CD4-positive, alpha-beta T cell treated with Interleukin-15 for 1 hour (primary cell): ENCODE results near the gene MEIS1.

Experiments used
- DNase-seq: peaks from one replicate; pipeline ENCODE4 v3.0.0-alpha.2; 2020

Gene MEIS1

DNA sequence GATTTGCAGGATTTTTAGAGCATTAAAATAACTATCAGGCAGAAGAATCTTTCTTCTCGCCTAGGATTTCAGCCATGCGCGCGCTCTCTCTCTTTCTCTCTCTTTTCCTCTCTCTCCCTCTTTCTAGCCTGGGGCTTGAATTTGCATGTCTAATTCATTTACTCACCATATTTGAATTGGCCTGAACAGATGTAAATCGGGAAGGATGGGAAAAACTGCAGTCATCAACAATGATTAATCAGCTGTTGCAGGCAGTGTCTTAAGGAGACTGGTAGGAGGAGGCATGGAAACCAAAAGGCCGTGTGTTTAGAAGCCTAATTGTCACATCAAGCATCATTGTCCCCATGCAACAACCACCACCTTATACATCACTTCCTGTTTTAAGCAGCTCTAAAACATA lies 137.0 kb downstream of the MEIS1 start:
- no peak for DNase-seq

DNA sequence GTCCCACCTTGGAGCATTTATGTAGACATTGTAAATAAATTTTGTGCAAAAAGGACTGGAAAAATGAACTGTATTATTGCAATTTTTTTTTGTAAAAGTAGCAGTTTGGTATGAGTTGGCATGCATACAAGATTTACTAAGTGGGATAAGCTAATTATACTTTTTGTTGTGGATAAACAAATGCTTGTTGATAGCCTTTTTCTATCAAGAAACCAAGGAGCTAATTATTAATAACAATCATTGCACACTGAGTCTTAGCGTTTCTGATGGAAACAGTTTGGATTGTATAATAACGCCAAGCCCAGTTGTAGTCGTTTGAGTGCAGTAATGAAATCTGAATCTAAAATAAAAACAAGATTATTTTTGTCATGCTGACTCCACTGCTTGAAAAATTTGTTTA lies 137.5 kb downstream of the MEIS1 start:
- DNase-seq: no peak

DNA sequence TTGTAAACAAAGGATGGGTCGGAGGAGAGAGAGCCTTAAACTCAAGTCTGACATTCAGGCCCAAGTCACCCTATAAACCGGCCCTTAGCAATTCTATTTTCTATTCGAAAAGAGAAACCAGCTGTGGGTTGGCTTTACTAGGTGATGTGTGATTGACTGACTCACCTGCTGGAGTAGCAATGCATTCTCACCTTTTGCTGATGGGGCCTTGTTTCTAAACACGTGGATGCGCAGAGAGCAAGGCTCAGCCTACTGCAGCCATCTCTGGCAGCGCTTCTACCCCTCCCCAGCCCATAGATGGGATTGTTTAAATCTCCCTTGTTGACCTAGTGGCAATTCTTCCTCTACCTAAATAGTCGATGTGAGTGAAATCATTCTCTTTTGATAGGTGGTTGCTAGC lies 138.5 kb downstream of the MEIS1 start:
- no peak for DNase-seq

- no peak for DNase-seq
Measured at GRCh38 chr2:66573821-66574233, 138.9 kb downstream of the MEIS1 start.

DNA sequence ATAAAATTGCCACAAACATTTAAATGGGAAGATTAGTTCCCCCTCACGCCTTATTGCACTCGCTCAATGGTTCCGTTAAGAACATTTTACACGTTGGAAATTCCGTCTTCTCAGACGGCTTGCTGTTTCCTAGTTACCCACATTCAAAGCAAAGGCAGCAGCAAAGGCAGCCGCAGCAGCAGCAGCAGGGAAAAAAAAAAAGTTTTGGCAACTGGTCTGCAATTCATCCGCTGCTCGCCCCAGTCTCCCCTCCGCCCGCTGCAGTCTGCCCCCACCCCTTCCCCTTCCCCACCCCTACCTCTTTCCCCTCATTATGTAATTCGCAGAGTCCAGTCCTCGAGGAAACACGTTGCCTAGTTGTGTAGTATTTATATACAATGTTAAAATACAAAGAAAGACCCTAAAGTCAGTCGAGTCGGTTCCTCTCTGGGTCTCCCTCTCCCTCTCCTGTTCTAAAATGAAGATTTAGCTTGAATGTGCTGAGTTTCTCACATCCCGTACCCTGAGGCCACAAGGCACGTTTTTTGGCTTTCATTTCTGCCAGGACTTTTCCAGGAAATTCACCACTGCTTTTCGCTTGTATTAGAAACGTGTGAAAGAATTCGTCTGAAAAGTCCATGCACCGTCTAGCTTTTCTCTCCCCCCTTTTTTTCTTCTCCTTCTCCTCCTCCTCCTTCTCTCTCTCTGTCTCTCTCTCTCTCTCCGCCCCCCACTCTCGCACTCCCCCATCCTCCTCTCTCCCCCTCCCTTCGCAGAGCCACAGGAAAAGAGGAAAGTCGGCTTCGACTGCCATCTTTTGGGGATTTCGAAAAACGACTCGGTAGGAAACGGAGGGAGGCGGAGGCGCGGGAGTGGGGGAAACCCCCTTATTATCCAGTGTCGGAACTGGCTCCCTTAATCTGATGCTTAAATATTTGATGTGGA lies 140.0 kb downstream of the MEIS1 start:
- no peak for DNase-seq

DNA sequence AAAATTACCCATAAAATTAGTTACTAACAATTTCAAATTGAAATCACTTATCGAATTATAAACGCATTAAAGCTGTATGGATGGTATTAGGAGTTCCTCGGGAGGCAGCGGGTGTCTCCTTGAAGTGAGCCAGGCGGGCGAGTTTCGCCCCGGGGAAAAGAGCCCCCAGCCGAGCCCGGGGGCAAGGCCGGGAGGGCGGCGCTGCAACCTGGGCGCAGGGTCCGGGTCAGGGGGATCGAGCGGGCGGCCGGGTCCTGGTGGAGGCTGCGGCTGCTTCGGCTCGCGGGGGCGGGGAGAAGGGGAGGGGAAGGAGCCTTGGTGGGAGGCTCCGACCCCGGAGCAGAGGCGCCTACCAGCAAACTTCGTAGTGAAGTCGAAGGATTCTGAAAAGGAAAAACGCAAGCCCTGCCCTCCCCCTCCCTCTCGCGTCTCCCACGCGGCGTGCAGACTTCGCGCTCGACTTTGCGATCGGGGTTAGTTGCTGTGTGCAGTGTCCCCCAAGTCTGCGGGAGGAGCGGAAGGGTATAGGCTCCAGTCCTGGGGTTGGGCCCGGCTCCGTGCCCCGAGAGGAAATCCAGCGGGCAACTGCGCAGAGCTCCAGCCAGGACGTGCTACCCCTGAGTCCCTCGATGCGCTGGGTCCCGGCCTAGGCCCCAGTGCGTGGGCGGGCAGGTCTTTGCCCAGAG lies 140.8 kb downstream of the MEIS1 start:
- no peak for DNase-seq

DNA sequence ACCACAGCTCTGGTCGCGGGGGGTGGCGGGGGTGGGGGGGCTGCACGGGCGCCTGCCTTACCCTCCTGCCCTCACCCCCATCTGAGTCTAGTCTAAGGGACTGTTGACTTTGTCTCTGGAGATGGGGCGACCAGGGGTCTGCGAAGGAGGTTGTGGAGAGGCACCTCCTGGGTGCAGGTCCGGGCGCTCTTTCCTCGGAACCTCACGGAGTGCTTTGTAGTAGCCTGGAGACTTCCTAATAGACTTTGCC lies 141.3 kb downstream of the MEIS1 start:
- DNase-seq: no peak

GRCh38 chr2:66576561-66577320 lies 141.8 kb downstream of the MEIS1 start:
- DNase-seq: no peak

DNA sequence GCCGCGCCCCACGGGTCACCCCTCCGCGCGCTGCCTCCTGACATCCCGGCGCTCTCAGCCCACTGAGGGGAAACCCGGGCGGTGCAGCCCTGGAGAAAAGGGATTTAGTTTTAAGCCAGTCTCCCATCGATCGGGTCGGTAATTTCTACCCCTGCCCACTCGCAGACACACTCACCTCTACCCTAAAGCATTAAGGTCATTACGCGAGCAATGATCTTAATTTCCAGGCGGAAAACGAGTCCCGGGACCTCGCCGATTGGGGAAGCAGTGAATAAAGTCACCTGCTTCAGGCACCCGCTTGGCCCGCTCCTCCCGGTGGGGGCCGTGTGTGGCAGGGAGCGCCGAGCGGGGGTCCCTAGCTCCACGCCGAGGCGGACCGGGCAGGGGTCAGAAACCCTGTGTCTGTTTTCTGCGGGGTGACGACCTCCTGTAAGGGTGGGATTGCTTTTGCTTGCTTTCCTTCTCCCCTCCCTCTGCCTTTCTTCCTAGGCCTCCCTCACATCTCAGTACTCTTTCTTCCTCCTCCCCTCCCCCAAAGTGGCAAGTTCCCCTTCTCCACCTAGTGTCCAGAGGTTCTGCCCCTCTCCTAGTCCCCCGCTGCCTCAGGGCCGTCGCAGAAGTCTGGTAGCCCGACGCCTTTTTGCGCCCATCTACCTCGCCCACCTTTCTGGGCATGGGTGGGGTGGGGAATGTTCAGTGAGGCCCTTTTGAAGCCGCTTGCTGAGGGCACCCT lies 142.6 kb downstream of the MEIS1 start:
- no peak for DNase-seq

DNA sequence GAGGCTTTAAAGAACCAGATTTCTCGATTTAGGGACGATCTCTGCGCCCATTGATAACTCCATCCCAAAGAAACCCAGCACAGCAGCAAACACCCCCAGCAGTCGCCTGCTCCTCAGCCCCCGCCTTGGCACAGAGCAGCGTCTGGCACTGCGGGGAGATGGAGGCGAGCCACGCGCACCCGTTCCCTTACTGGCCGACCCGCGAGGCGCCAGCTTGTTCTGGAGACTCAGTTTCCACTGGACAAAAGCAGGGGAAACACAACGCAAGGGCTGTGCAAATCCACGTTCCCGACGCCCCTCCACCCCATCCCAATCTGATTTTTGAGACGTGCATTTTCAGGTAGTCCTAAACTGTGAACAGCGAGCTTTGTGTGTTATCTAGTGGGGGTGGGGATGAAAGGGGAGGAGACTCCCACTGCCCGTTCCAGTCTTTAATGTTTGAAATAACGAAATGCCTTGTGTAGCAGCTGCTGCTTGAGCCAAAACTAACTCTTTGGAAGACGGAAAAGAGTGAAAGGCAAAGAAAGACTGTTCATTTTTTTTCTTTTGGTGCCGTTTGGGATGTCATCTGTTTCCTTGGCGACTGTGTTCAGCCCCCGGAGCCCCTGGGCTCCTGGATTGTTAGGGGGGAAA lies 143.2 kb downstream of the MEIS1 start:
- no peak for DNase-seq

GRCh38 chr2:66578687-66579106 lies 143.8 kb downstream of the MEIS1 start:
- DNase-seq: no peak

- DNase-seq: no peak
Measured at GRCh38 chr2:66579186-66580126, 144.5 kb downstream of the MEIS1 start.

DNA sequence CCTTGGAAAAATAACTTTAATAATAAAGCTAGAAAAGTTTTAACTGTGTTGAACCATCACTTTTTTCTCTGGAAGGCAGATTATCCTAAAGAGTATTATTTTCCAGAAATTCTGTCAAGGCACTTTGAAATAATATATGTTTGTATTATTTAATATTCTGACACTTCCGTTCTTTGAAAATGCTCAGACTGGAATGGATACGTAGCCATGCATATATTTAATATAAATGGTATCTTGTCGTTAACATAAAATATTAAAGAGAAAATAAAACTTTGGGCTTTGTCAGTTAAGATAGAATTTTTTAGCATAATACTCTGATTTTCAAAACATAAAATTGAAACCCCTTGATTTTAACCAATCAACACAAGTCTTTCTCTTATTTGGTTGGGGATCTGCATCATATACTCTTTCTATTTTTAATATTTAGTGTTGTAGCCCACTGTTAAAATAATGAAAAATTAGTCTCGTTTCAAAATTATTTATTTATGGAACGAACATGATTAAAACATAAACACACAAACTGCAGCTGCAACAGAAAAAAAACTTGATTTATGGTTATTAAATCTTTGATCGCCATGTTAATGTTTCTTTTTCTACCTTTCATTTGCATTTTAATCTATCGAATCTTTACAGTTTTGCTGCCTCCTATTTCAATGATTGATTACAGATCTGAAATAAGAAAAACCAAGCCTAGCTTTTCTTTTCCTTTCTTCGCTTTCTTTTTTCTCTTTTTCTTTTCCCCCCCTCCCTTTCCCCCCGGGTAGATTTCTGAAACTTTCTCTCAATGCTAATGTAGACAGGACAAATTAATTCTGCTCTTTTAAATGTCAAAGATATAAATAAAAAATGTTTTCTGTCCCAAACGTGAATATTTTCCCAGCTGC lies 145.5 kb downstream of the MEIS1 start:
- no peak for DNase-seq

- DNase-seq: no peak
Measured at GRCh38 chr2:66581339-66582103, 146.6 kb downstream of the MEIS1 start.

GRCh38 chr2:66582104-66582986 lies 147.4 kb downstream of the MEIS1 start:
- DNase-seq: no peak

- no peak for DNase-seq
Measured at GRCh38 chr2:66582987-66583880, 148.3 kb downstream of the MEIS1 start.

DNA sequence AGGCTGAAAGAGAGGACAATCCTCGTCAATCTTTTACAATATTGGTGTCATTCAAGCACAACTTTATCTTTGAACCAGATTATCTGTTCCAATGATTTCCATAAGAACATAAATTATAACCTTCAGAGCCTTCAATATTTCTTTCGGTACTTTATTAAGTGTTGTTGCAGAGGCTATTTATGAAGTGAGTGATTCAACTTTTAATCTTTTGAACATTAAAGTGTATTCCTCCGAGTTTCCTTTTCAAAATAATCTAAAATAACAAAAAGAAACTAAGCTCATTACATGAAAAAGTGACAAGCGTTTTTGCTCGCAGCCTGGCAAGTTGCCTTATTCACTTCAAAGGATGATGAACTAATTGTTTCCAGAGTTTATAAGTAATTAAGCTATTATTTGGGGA lies 149.0 kb downstream of the MEIS1 start:
- DNase-seq: no peak
